IgD-negative memory B cell (primary cell): ENCODE results near the gene ATP11A. TPM values are rescaled to one million over a fixed set of nuclear protein-coding genes. Genes with fewer than 3 reads are reported as not detected.

Experiments used
- H3K27ac Mint-ChIP-seq, 3 donors: one replicate each; pipeline ENCODE4 v1.8.0; 2020 to 2022; ENCODE audit warnings: mild to moderate bottlenecking in 3 of 3, mixed read lengths in 3 of 3, moderate library complexity in 1 of 3
- H3K27me3 Mint-ChIP-seq: one replicate; pipeline ENCODE4 v1.8.0; 2021; ENCODE audit warnings: mixed read lengths
- H3K36me3 Mint-ChIP-seq: one replicate; pipeline ENCODE4 v1.8.0; 2020; ENCODE audit warnings: mild to moderate bottlenecking, mixed read lengths
- H3K4me1 Mint-ChIP-seq, 3 donors: one replicate each; pipeline ENCODE4 v1.8.0; 2020 to 2022; ENCODE audit warnings: mixed read lengths in 3 of 3, mild to moderate bottlenecking in 1 of 3
- H3K4me3 Mint-ChIP-seq, 4 donors: one replicate each; pipeline ENCODE4 v1.8.0; 2020 to 2022; ENCODE audit warnings: mild to moderate bottlenecking in 4 of 4, mixed read lengths in 4 of 4, moderate library complexity in 3 of 4
- H3K9me3 Mint-ChIP-seq, 3 donors: one replicate each; pipeline ENCODE4 v1.8.0; 2020 to 2021; ENCODE audit warnings: mixed read lengths in 3 of 3, mild to moderate bottlenecking in 1 of 3
- polyA plus RNA-seq: library from polyadenylated mRNA; unstranded; fragments of 300-500 nt; fragmentation: Illumina TruSeq; gene quantifications from one replicate; pipeline ENCODE4 v1.2.3, GENCODE V29; 2021

The ATP11A gene
- polyA plus RNA-seq, 1 donor from 2014 or later, result 2.9 TPM

DNA sequence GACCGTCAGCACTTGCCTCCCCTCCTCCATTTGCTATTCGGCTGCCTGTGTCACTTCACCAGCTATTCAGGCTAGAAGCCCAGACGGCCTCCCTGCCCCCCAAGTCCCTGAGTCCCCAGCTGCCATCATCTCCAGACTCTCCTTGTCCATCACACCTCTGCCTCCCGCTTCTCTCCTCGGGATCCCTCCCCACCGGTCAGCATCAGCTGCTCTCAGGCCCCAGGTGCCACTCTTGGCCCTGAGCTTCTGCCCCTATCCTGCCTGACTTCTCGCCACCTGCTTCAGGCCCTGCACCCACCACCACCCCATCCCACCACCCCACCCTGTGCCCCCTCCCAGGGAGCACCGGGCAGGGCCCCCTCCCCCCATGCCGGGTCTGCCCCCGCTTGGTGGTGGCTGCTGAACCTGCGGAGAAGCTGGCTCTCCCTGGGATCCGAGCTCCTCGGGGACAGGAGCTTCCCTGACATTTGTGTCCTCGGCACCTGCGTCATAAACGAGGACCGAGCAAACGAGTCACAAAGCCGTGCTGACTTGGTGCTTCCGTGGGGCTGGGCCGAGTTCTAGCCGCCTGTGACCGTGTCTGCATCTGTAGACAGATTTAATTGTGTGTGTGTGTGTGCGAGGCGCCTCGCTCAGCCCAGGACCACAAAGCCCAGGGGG lies 208.9 kb downstream of the ATP11A start:
- peaks cover 9% of the 10 kb centered on the region for H3K27me3 Mint-ChIP-seq
- peak overlapping the region in 1 of 3 donors; percentile 3 for H3K27ac Mint-ChIP-seq
- peaks cover 0 to 2% (median 0%) of the 10 kb centered on the region in 3 donors for H3K9me3 Mint-ChIP-seq
- H3K4me3 Mint-ChIP-seq, result no peak overlapping the region
- peaks cover 4 to 6% (median 4%) of the 10 kb centered on the region in 3 donors for H3K4me1 Mint-ChIP-seq
- peaks cover 6% of the 10 kb centered on the region for H3K36me3 Mint-ChIP-seq

DNA sequence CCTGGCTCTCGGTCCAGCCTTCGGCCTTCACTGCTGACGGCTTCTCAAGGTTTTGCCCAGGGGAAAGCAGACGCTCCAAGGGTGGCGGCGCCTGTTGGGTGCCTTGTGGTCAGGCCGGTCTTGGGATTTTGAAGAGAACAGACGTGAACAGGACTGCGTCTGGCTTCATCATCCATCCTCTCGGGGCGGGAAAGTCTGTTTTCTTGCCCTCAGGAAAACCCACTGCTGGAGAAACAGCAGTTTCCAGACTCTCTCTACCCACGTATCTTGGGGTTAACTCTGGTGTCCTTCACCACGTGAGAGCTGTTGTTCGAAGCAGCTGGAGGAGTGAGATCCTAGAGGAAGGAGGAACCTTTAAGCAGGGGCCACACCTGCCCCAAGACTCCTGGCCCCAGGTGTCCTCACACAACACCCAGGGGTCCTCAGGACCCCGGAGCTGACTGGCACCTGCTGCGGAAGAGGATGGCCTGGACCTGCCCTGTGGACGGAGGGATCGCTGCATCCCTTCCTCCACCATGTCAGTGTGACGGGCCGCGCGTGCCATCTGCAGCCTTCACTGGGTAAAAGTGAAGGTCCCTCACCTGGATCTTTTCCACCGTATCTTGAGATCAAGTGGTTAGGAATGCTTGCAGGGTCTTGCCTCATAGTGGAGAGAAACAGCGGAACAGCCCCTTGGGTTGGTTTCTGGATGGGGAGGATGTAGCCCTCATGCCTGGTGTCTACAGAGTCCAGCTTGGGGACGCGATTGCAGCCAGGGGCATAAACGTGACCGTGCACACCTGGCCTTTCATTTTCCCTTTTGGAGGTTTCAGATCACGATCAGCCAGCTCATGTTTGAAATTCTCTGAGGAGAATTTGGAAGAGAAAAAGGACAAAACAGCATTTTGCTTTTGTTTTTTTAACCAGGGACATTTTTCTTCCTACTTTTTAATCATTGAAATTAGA lies 209.7 kb downstream of the ATP11A start:
- Mint-ChIP-seq H3K4me1 (peaks cover 4 to 6% (median 4%) of the 10 kb centered on the region in 3 donors), H3K36me3 (peaks cover 6% of the 10 kb centered on the region), H3K27me3 (peaks cover 9% of the 10 kb centered on the region), H3K4me3 (no peak overlapping the region), H3K27ac (no peak overlapping the region), H3K9me3 (peaks cover 0 to 2% (median 0%) of the 10 kb centered on the region in 3 donors)

DNA sequence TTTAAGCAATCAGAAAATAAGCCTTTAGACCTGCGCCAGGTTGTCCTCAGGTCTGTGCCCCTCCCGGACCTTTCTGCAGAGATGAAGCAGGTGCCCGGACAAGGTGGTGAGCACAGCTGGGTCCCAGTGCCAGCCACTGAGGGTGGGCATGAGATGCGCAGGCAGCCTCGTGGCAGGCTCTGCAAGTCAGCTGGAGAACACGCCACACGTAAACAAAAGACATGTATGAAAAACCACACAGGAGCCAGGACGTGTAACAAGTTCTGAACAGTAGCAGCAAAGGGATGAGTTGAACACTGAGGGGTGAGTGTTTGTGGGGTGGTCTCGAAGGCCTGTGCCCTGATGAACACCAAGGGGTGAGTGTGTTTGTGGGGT lies 210.4 kb downstream of the ATP11A start:
- H3K36me3 Mint-ChIP-seq, result peaks cover 7% of the 10 kb centered on the region
- peaks cover 0 to 6% (median 2%) of the 10 kb centered on the region in 3 donors for H3K9me3 Mint-ChIP-seq
- no peak overlapping the region for H3K27ac Mint-ChIP-seq
- H3K4me3 Mint-ChIP-seq, result no peak overlapping the region
- H3K4me1 Mint-ChIP-seq, result peaks cover 3 to 5% (median 4%) of the 10 kb centered on the region in 3 donors
- peaks cover 9% of the 10 kb centered on the region for H3K27me3 Mint-ChIP-seq

DNA sequence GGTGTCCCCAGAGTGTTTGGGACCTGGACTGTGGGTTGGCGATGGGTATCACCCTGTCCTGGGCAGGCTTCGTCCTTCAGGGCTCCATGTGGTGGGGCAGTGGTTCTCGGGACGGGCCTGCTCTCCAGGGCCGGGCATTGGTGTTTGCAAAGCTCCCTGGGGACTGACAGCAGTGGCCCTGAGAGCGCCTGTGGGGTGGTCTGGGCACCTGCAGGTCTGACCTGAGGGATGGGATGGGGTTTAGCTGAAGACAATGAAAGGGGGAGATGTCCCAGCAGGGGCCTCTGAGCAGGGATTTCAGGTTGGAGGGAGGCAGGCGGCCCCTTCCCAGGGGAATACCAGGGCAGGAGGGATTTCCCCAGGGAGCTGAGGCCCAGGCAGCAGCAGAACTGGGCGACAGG lies 210.9 kb downstream of the ATP11A start:
- Mint-ChIP-seq H3K27ac (no peak overlapping the region), H3K4me3 (no peak overlapping the region), H3K9me3 (peaks cover 0 to 7% (median 2%) of the 10 kb centered on the region in 3 donors), H3K27me3 (peaks cover 6% of the 10 kb centered on the region), H3K4me1 (peaks cover 1 to 4% (median 3%) of the 10 kb centered on the region in 3 donors), H3K36me3 (peaks cover 8% of the 10 kb centered on the region)

DNA sequence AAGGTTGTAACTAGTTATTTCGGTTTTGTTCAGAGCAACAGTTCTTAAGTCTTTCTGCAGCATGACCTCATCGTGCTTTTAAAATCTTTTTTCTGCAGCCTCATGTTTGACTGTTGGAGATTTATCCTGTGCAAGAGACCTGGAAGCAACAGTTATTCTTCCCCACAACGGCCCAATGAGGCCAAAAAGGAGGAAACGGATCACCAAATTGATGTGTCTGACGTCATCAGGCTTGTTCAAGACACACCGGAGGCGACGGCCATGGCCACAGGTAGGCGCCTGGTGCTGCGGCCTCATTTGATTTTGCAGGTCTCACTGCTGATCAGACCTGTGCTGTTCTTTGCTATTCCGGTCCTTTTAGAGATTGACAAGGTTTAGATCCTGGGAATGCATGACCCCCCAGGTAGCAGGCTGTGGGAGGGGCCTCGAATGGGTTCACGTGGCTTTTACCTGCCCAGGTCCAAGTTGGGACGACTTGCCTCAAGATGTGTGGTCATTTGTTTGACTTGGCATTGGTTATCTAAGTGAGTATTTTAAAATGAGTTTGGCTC lies 212.3 kb downstream of the ATP11A start:
- Mint-ChIP-seq H3K27ac (no peak overlapping the region), H3K4me3 (no peak overlapping the region), H3K4me1 (peaks cover 2 to 12% (median 5%) of the 10 kb centered on the region in 3 donors), H3K9me3 (peaks cover 0 to 7% (median 2%) of the 10 kb centered on the region in 3 donors), H3K36me3 (peaks cover 5% of the 10 kb centered on the region), H3K27me3 (peaks cover 6% of the 10 kb centered on the region)

DNA sequence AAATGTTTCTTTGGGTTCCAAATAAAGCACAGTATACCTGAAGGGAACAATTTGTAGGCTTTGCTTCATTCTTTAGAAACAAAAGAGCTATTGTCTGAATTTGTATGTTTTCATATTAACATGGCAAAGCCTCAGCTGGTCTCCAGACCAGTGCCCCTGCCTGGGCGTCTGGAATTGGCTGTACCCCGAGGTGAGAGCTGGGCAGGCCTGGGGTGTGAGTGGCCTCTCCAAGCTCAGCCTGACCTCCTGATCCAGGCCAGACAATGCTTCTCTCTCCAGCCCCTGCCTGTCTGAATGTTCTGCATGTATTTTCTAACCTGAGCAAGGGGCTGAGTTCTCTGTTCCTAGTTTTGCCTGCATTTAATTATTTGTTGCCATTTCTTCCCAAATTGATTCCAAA lies 212.8 kb downstream of the ATP11A start:
- Mint-ChIP-seq H3K27ac (no peak overlapping the region), H3K9me3 (peaks cover 0 to 7% (median 2%) of the 10 kb centered on the region in 3 donors), H3K4me3 (no peak overlapping the region), H3K36me3 (peaks cover 5% of the 10 kb centered on the region), H3K4me1 (peaks cover 6 to 17% (median 9%) of the 10 kb centered on the region in 3 donors), H3K27me3 (peaks cover 5% of the 10 kb centered on the region)

DNA sequence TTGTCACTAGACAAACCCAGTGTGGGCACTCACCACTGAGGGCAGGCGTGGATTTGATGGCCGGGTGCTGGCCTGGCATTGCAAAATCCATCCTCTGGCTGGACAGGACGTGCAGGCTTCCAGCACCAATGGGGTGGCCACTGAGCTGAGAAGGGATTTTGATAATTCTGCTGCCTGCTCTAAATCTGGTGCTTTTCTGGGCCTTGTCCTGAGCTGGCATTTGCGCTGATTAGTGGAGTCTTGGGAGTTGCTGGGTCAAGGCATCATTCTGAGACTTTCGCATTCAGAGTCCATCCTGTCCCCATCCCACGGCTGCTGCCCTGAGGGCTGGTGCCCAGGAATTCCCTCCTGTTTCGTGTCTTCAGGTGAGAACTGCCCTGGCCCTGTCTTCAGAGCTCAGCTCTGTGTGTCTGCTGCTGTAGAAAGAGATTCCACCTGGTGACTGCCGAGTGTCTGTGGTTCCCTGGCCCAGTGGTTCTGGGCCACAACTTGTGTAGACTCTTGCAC lies 213.3 kb downstream of the ATP11A start:
- no peak overlapping the region for H3K4me3 Mint-ChIP-seq
- peaks cover 5% of the 10 kb centered on the region for H3K36me3 Mint-ChIP-seq
- H3K27me3 Mint-ChIP-seq, result peaks cover 7% of the 10 kb centered on the region
- no peak overlapping the region for H3K27ac Mint-ChIP-seq
- H3K4me1 Mint-ChIP-seq, result peaks cover 10 to 21% (median 12%) of the 10 kb centered on the region in 3 donors
- H3K9me3 Mint-ChIP-seq, result peaks cover 0 to 7% (median 2%) of the 10 kb centered on the region in 3 donors

DNA sequence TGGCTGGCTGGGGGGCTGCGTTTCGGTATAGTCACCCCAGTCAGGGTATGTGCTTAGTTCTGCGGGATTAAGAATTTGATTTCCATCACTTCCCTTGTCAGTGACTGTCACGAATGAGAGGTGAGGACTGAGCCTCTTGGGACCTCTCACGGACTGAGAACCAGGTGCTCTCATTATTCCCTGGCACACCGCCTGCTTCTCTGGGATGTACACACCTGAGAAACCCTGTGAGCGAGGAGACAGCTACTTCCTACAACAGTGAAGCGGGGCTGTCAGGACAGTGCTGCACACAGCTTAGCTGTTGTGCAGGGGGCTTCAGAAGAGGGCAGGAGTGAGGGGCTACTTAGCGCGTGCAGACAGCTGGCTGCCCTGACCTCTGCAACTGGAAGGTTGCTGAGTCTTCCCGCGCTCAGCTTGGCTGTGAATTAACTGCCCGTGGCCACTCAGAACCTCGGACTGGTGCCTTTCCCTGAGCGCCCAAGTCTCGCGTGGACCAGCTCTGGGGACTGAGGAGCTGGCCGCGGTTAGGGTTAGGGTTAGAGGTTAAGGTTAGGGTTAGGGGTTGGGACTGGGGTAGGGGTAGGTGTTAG lies 213.9 kb downstream of the ATP11A start:
- Mint-ChIP-seq H3K4me1 (peaks cover 16 to 27% (median 18%) of the 10 kb centered on the region in 3 donors), H3K27ac (no peak overlapping the region), H3K27me3 (peaks cover 13% of the 10 kb centered on the region), H3K9me3 (peaks cover 0 to 7% (median 2%) of the 10 kb centered on the region in 3 donors), H3K4me3 (no peak overlapping the region), H3K36me3 (peaks cover 5% of the 10 kb centered on the region)

DNA sequence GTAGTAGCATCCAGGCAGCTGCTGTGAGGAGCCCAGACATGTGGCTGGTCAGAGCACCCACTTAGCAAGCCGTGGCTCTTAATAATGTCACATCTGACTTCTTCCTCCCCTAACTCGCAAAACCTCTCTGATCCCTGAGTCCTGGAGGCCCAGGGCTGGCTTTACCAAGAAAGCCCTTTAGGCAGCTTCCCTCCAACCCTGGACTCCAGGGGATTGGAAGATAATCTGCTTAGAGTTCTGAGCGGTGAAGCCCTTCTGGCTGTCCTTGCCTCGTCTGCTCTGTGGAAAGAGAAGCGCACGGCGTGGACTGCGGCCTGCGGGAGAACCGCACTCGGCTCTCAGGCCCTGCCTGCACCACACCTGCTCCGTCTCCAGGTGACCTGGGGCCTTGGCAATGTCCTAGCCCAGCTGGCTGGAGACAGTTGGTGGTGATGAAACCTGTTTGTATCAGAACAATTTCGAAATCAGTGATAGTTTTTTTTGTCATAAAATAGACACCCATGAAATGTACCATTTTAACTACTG lies 214.7 kb downstream of the ATP11A start:
- H3K4me3 Mint-ChIP-seq, result no peak overlapping the region
- H3K9me3 Mint-ChIP-seq, result peaks cover 0 to 7% (median 2%) of the 10 kb centered on the region in 3 donors
- H3K36me3 Mint-ChIP-seq, result peaks cover 5% of the 10 kb centered on the region
- peak overlapping the region in 1 of 3 donors; percentile 64 for H3K27ac Mint-ChIP-seq
- H3K4me1 Mint-ChIP-seq, result peaks cover 22 to 27% (median 24%) of the 10 kb centered on the region in 3 donors
- H3K27me3 Mint-ChIP-seq, result peaks cover 20% of the 10 kb centered on the region

DNA sequence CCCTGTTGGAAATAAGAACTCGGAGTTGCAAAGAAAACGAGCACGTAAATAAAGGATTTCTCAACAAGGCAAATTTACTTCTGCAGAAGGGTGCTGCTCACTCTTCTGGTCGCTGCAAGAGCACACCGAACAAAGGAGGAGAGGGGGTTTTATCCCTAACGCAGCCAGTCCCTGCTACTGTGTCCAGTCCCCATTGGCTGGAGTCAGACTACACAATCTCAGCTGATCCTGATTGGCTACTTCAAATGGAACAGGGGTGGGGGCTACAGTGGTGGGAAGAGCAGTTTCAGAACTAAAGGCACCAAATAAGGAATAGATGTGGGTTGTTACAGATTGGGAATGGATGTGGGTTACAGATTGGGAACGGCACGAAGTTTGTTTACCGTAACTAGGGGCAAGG lies 215.2 kb downstream of the ATP11A start:
- Mint-ChIP-seq H3K4me3 (peak overlapping the region in 1 of 4 donors; percentile 60), H3K36me3 (peaks cover 5% of the 10 kb centered on the region), H3K27me3 (peaks cover 21% of the 10 kb centered on the region), H3K27ac (no peak overlapping the region), H3K9me3 (peaks cover 0 to 7% (median 2%) of the 10 kb centered on the region in 3 donors), H3K4me1 (peaks cover 22 to 23% (median 22%) of the 10 kb centered on the region in 3 donors)

DNA sequence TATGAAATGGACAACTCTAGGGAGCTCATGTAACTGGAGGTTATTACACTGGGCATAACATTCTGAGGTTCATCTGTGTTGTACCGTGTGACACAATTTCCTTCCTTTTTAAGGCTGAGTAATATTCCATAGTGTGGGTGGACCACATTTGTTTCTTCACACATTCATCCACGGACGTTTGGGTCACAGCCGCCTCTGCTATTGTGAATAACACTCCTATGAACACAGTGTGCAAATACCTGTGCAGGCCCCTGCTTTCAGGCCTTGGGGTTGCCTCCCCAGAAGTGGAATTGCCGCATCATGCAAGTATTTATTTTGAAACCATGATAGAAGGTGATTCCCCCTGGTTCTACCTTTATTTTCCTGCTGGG lies 215.8 kb downstream of the ATP11A start:
- Mint-ChIP-seq H3K4me3 (no peak overlapping the region), H3K4me1 (peaks cover 20 to 23% (median 22%) of the 10 kb centered on the region in 3 donors), H3K27me3 (peaks cover 18% of the 10 kb centered on the region), H3K9me3 (peaks cover 0 to 7% (median 0%) of the 10 kb centered on the region in 3 donors), H3K36me3 (peaks cover 4% of the 10 kb centered on the region), H3K27ac (no peak overlapping the region)

DNA sequence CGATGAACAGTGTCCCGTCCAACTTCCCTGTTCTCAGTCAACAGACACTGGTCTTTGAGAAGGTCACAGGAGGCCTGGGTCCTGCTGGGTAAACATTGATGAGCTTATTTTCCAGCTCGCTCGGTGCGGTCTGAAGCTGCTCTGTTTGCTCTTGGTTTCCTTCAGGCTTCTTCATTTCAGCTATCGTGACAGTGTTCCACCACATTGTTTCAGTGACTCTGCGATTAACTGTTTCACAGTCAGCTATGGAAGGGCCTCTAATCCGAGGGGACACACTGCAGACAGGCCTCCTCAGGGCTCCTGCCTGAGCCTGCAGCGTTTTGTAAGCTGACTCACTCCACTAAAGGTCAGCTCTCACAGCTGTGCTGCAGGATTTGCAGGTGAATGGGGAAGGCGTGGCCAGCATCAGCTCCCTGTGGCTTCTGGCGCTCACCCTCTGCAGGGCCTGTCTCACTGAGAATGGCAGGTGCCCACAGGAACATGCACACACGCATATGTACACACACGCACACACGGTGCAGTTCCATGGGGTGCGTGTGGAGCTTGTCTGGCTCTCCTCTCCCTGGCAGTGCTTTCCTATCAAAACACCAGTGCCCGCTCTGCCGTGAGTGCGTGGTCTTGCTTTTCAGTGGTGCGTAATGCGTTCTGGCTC lies 216.3 kb downstream of the ATP11A start:
- Mint-ChIP-seq H3K4me3 (no peak overlapping the region), H3K36me3 (peaks cover 2% of the 10 kb centered on the region), H3K4me1 (peaks cover 20 to 23% (median 22%) of the 10 kb centered on the region in 3 donors)

DNA sequence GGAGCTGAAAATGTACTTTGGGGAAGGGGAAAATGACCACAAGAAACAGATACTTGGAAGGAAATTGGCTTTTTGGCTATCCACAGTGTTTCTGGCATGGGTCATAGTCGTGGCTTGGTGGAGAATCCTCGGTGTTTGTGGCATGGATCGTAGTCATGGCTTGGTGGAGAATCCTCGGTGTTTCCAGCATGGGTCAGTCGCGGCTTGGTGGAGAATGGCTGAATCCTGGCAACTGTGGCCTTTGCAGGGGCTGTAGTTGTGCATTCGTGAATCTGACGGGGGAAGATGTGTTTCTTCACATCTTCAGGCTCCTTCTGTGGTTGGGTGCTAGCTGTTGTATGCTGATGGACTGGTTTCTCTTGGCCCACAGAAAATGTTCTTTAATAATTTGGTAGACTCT lies 217.4 kb downstream of the ATP11A start:
- H3K9me3 Mint-ChIP-seq, result peaks cover 0 to 7% (median 0%) of the 10 kb centered on the region in 3 donors
- H3K27ac Mint-ChIP-seq, result peak overlapping the region in 1 of 3 donors; percentile 72
- H3K27me3 Mint-ChIP-seq, result peaks cover 17% of the 10 kb centered on the region
- peak overlapping the region in 1 of 4 donors; percentile 71 for H3K4me3 Mint-ChIP-seq
- peaks cover 4% of the 10 kb centered on the region for H3K36me3 Mint-ChIP-seq
- peaks cover 22 to 23% (median 22%) of the 10 kb centered on the region in 3 donors for H3K4me1 Mint-ChIP-seq

More for the DNA sequence above, 216.3 kb downstream of the ATP11A start:
- H3K27me3 Mint-ChIP-seq, result peaks cover 17% of the 10 kb centered on the region
- H3K9me3 Mint-ChIP-seq, result peaks cover 0 to 7% (median 0%) of the 10 kb centered on the region in 3 donors
- H3K27ac Mint-ChIP-seq, result peak overlapping the region in 1 of 3 donors; percentile 47
